Measurements from ENCODE around the gene GTF2A1.

GTF2A1 gene

GRCh38 chr14:81147140-81147897, 73.4 kb downstream of the GTF2A1 start:
- no peaks in the 10 kb centered on the region for H3K36me3 ChIP-seq (replicated peaks in 1 of 2; ENCODE audit: control insufficient read depth in 2 of 2, insufficient read depth in 2 of 2, low read length in 2 of 2)

DNA sequence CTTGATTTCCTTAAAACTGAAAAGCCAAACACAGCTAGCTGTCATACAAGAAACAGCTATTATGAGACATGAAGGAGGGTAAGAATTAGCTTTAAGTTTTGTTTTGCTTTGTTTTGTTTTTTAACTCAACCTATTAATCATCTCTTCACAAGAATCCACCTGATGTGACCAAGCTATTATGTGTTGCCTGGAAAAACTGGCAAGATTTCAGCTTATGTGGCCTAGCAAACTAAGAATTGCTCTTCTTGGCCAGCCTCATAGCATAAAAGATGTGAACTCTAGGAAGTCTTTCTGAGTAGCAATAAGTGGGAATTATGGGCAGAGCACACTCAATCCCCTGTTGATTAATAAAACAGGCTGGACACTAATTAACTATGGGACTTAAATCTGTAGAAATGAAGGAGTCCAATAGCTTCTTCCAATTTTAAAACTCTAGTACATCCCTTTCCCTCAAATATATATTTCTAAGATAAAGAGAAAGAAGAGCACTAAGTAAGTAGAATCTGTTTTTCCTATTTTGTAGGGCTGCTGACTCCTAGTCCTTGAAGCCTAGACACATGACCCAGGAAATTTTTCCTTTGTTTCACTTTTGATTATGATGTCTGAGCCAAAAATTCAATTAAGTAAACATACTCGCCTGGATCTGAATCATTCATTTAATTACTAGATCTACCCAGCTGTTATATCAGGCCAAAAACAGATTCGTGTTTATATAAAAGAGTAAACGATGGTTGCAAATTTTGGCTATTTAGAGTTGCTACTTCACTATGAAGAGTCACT, 75.7 kb downstream of the GTF2A1 start:
- H2BK12ac ChIP-seq (ENCODE audit: low read length): no peak overlapping the region
- H3K27me3 ChIP-seq (ENCODE audit: control insufficient read depth in 3 of 3, insufficient read depth in 3 of 3, low read depth in 1 of 3, low read length in 3 of 3): no peaks in the 10 kb centered on the region
- no peaks in the 10 kb centered on the region for H3K79me1 ChIP-seq (ENCODE audit: low read depth, low read length)
- H3K9me3 ChIP-seq (replicated peaks in 1 of 2; ENCODE audit: control insufficient read depth in 2 of 2, insufficient read depth in 1 of 2, low read depth in 1 of 2, low read length in 2 of 2): no peaks in the 10 kb centered on the region
- no peak overlapping the region for H3K4ac ChIP-seq (ENCODE audit: low read length)
- H4K91ac ChIP-seq (ENCODE audit: low read depth, low read length, poor library complexity): no peak overlapping the region
- H3K23ac ChIP-seq (ENCODE audit: low read depth, low read length, poor library complexity): no peak overlapping the region
- H2AK5ac ChIP-seq (ENCODE audit: low read depth, low read length): no peak overlapping the region
- H2BK15ac ChIP-seq (ENCODE audit: low read length): no peak overlapping the region
- H4K8ac ChIP-seq (ENCODE audit: low read depth, low read length): no peak overlapping the region
- H3K27ac ChIP-seq (replicated peaks; ENCODE audit: low read length): no peak overlapping the region
- H3K4me3 ChIP-seq (ENCODE audit: low read length in 2 of 2): no peak overlapping the region
- H3K14ac ChIP-seq (ENCODE audit: low read length): no peak overlapping the region
- no peak overlapping the region for H2AFZ ChIP-seq (ENCODE audit: low read length)
- no peak overlapping the region for H3K9ac ChIP-seq (ENCODE audit: low read depth, low read length, poor library complexity)
- no peak overlapping the region for H3K18ac ChIP-seq (ENCODE audit: low read length)
- no peaks in the 10 kb centered on the region for H3K36me3 ChIP-seq (replicated peaks in 1 of 2; ENCODE audit: control insufficient read depth in 2 of 2, insufficient read depth in 2 of 2, low read length in 2 of 2)
- no CpG with 5 or more reads among the region's 3 CpGs for WGBS, 2 donors (ENCODE audit: extremely low coverage in 2 of 2, insufficient read length in 2 of 2, insufficient replicate concordance in 1 of 2)
- no peaks in the 10 kb centered on the region for H3K4me1 ChIP-seq (ENCODE audit: control insufficient read depth in 2 of 2, insufficient read depth in 1 of 2, low read depth in 1 of 2, low read length in 2 of 2)
- H3K4me2 ChIP-seq (ENCODE audit: insufficient read depth, low read length, poor library complexity, severe bottlenecking): no peak overlapping the region
- H2BK120ac ChIP-seq (ENCODE audit: low read depth, low read length): no peak overlapping the region
- no peak overlapping the region for H2BK5ac ChIP-seq (ENCODE audit: low read length)
- DNase-seq (ENCODE audit: low spot score): no peak

More at GRCh38 chr14:81147140-81147897, 73.4 kb downstream of the GTF2A1 start:
- WGBS, 2 donors (ENCODE audit: extremely low coverage in 2 of 2, insufficient read length in 2 of 2, insufficient replicate concordance in 1 of 2): no CpG with 5 or more reads among the region's 2 CpGs
- no peak overlapping the region for H3K4me3 ChIP-seq (ENCODE audit: low read length in 2 of 2)
- H4K8ac ChIP-seq (ENCODE audit: low read depth, low read length): no peak overlapping the region
- H3K4me1 ChIP-seq (ENCODE audit: control insufficient read depth in 2 of 2, insufficient read depth in 1 of 2, low read depth in 1 of 2, low read length in 2 of 2): no peaks in the 10 kb centered on the region
- H2AFZ ChIP-seq (ENCODE audit: low read length): peak overlapping the region; percentile 12
- H3K9ac ChIP-seq (ENCODE audit: low read depth, low read length, poor library complexity): no peak overlapping the region
- no peak overlapping the region for H2AK5ac ChIP-seq (ENCODE audit: low read depth, low read length)
- H2BK15ac ChIP-seq (ENCODE audit: low read length): no peak overlapping the region
- H3K9me3 ChIP-seq (replicated peaks in 1 of 2; ENCODE audit: control insufficient read depth in 2 of 2, insufficient read depth in 1 of 2, low read depth in 1 of 2, low read length in 2 of 2): no peaks in the 10 kb centered on the region
- H4K91ac ChIP-seq (ENCODE audit: low read depth, low read length, poor library complexity): no peak overlapping the region
- H3K79me1 ChIP-seq (ENCODE audit: low read depth, low read length): no peaks in the 10 kb centered on the region
- no peak overlapping the region for H2BK120ac ChIP-seq (ENCODE audit: low read depth, low read length)
- no peak overlapping the region for H3K14ac ChIP-seq (ENCODE audit: low read length)
- H3K27me3 ChIP-seq (ENCODE audit: control insufficient read depth in 3 of 3, insufficient read depth in 3 of 3, low read depth in 1 of 3, low read length in 3 of 3): no peaks in the 10 kb centered on the region
- no peak overlapping the region for H3K27ac ChIP-seq (replicated peaks; ENCODE audit: low read length)
- no peak overlapping the region for H3K4me2 ChIP-seq (ENCODE audit: insufficient read depth, low read length, poor library complexity, severe bottlenecking)
- no peak overlapping the region for H3K4ac ChIP-seq (ENCODE audit: low read length)
- no peak overlapping the region for H2BK12ac ChIP-seq (ENCODE audit: low read length)
- no peak overlapping the region for H2BK5ac ChIP-seq (ENCODE audit: low read length)
- no peak for DNase-seq (ENCODE audit: low spot score)
- no peak overlapping the region for H3K23ac ChIP-seq (ENCODE audit: low read depth, low read length, poor library complexity)
- no peak overlapping the region for H3K18ac ChIP-seq (ENCODE audit: low read length)

GRCh38 chr14:81143793-81144192, 77.0 kb downstream of the GTF2A1 start:
- H3K4me3 ChIP-seq (ENCODE audit: low read length in 2 of 2): no peak overlapping the region
- no peaks in the 10 kb centered on the region for H3K9me3 ChIP-seq (replicated peaks in 1 of 2; ENCODE audit: control insufficient read depth in 2 of 2, insufficient read depth in 1 of 2, low read depth in 1 of 2, low read length in 2 of 2)
- no peak overlapping the region for H3K27ac ChIP-seq (replicated peaks; ENCODE audit: low read length)
- no peak overlapping the region for H4K8ac ChIP-seq (ENCODE audit: low read depth, low read length)
- no peak overlapping the region for H2AK5ac ChIP-seq (ENCODE audit: low read depth, low read length)
- H3K27me3 ChIP-seq (ENCODE audit: control insufficient read depth in 3 of 3, insufficient read depth in 3 of 3, low read depth in 1 of 3, low read length in 3 of 3): no peaks in the 10 kb centered on the region
- WGBS, 2 donors (ENCODE audit: extremely low coverage in 2 of 2, insufficient read length in 2 of 2, insufficient replicate concordance in 1 of 2): no CpG with 5 or more reads among the region's 8 CpGs
- H2BK12ac ChIP-seq (ENCODE audit: low read length): no peak overlapping the region
- DNase-seq (ENCODE audit: low spot score): no peak
- H2AFZ ChIP-seq (ENCODE audit: low read length): no peak overlapping the region
- no peaks in the 10 kb centered on the region for H3K4me1 ChIP-seq (ENCODE audit: control insufficient read depth in 2 of 2, insufficient read depth in 1 of 2, low read depth in 1 of 2, low read length in 2 of 2)
- no peak overlapping the region for H3K9ac ChIP-seq (ENCODE audit: low read depth, low read length, poor library complexity)
- no peak overlapping the region for H4K91ac ChIP-seq (ENCODE audit: low read depth, low read length, poor library complexity)
- no peak overlapping the region for H3K18ac ChIP-seq (ENCODE audit: low read length)
- no peak overlapping the region for H2BK15ac ChIP-seq (ENCODE audit: low read length)
- no peak overlapping the region for H3K4me2 ChIP-seq (ENCODE audit: insufficient read depth, low read length, poor library complexity, severe bottlenecking)
- no peak overlapping the region for H2BK120ac ChIP-seq (ENCODE audit: low read depth, low read length)
- no peak overlapping the region for H3K4ac ChIP-seq (ENCODE audit: low read length)
- no peak overlapping the region for H2BK5ac ChIP-seq (ENCODE audit: low read length)
- H3K14ac ChIP-seq (ENCODE audit: low read length): no peak overlapping the region
- H3K79me1 ChIP-seq (ENCODE audit: low read depth, low read length): no peaks in the 10 kb centered on the region
- H3K36me3 ChIP-seq (replicated peaks in 1 of 2; ENCODE audit: control insufficient read depth in 2 of 2, insufficient read depth in 2 of 2, low read length in 2 of 2): no peaks in the 10 kb centered on the region
- no peak overlapping the region for H3K23ac ChIP-seq (ENCODE audit: low read depth, low read length, poor library complexity)

DNA sequence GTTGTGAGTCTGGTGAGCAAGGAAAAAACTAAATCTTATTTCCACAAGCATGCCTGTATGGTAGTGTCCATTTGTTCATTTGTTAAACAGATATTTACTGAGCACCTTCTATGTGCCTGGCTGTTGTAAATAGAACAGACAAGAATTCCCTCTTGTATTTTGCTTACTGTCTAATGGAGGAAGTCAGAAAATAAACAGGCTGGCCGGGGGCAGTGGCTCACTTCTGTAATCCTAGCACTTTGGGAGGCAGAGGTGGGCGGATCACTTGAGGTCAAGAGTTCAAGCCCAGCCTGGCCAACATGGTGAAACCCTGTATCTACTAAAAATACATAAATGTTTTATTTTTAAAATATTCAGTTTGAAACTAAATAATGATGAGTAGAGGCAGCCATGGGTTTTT, 79.3 kb downstream of the GTF2A1 start:
- H2AFZ ChIP-seq (ENCODE audit: low read length): no peak overlapping the region
- H3K79me1 ChIP-seq (ENCODE audit: low read depth, low read length): no peaks in the 10 kb centered on the region
- H2BK120ac ChIP-seq (ENCODE audit: low read depth, low read length): no peak overlapping the region
- H3K9me3 ChIP-seq (replicated peaks in 1 of 2; ENCODE audit: control insufficient read depth in 2 of 2, insufficient read depth in 1 of 2, low read depth in 1 of 2, low read length in 2 of 2): no peaks in the 10 kb centered on the region
- H3K23ac ChIP-seq (ENCODE audit: low read depth, low read length, poor library complexity): no peak overlapping the region
- no peak overlapping the region for H2BK12ac ChIP-seq (ENCODE audit: low read length)
- no peak overlapping the region for H2BK5ac ChIP-seq (ENCODE audit: low read length)
- H3K4ac ChIP-seq (ENCODE audit: low read length): no peak overlapping the region
- H2AK5ac ChIP-seq (ENCODE audit: low read depth, low read length): no peak overlapping the region
- no peak overlapping the region for H2BK15ac ChIP-seq (ENCODE audit: low read length)
- WGBS, 2 donors (ENCODE audit: extremely low coverage in 2 of 2, insufficient read length in 2 of 2, insufficient replicate concordance in 1 of 2): no CpG with 5 or more reads among the region's 2 CpGs
- H3K4me1 ChIP-seq (ENCODE audit: control insufficient read depth in 2 of 2, insufficient read depth in 1 of 2, low read depth in 1 of 2, low read length in 2 of 2): no peaks in the 10 kb centered on the region
- H3K27me3 ChIP-seq (ENCODE audit: control insufficient read depth in 3 of 3, insufficient read depth in 3 of 3, low read depth in 1 of 3, low read length in 3 of 3): no peaks in the 10 kb centered on the region
- no peak overlapping the region for H3K18ac ChIP-seq (ENCODE audit: low read length)
- H3K9ac ChIP-seq (ENCODE audit: low read depth, low read length, poor library complexity): no peak overlapping the region
- no peak for DNase-seq (ENCODE audit: low spot score)
- no peaks in the 10 kb centered on the region for H3K36me3 ChIP-seq (replicated peaks in 1 of 2; ENCODE audit: control insufficient read depth in 2 of 2, insufficient read depth in 2 of 2, low read length in 2 of 2)
- no peak overlapping the region for H3K4me2 ChIP-seq (ENCODE audit: insufficient read depth, low read length, poor library complexity, severe bottlenecking)
- H3K4me3 ChIP-seq (ENCODE audit: low read length in 2 of 2): no peak overlapping the region
- no peak overlapping the region for H3K14ac ChIP-seq (ENCODE audit: low read length)
- H4K8ac ChIP-seq (ENCODE audit: low read depth, low read length): no peak overlapping the region
- no peak overlapping the region for H3K27ac ChIP-seq (replicated peaks; ENCODE audit: low read length)
- no peak overlapping the region for H4K91ac ChIP-seq (ENCODE audit: low read depth, low read length, poor library complexity)

Data from neuronal stem cell (in vitro differentiated cells).